Mesenchymal stem cell (in vitro differentiated cells and primary cell): ENCODE measurements around the gene MLEC.
"Not testable (repeated sequence)": the region's sequence is repeated elsewhere in the genome, so short reads cannot be mapped to it uniquely, and the experiment has no call there.

Experiments
- DNase-seq: peaks from one replicate; pipeline ENCODE4 v3.0.0-alpha.2; 2013
- H2AFZ ChIP-seq: one replicate; pipeline ENCODE4 v1.6.1; 2013; ENCODE audit warnings: low read depth, mild to moderate bottlenecking, control low read depth, inconsistent platforms, low read length, moderate library complexity
- H2AK5ac ChIP-seq: 2 replicates; pipeline ENCODE4 v1.6.1; 2013; ENCODE audit warnings: low read length, moderate library complexity, mild to moderate bottlenecking, inconsistent platforms; ENCODE audit not compliant: severe bottlenecking
- H2BK120ac ChIP-seq: one replicate; pipeline ENCODE4 v1.6.1; 2013; ENCODE audit warnings: low read depth, mild to moderate bottlenecking, inconsistent platforms, low read length, moderate library complexity
- H2BK12ac ChIP-seq, 2 experiments: one replicate each; pipeline ENCODE4 v1.6.1; 2013; ENCODE audit warnings: inconsistent platforms in 2 of 2, low read length in 2 of 2, mild to moderate bottlenecking in 2 of 2, moderate library complexity in 2 of 2, control low read depth in 1 of 2
- H2BK15ac ChIP-seq: one replicate; pipeline ENCODE4 v1.6.1; 2013; ENCODE audit warnings: mild to moderate bottlenecking, low read depth, inconsistent platforms; ENCODE audit not compliant: poor library complexity, severe bottlenecking
- H2BK5ac ChIP-seq: 2 replicates; pipeline ENCODE4 v1.6.1; 2013; ENCODE audit warnings: low read depth, mild to moderate bottlenecking, low read length, control low read depth, inconsistent platforms; ENCODE audit not compliant: poor library complexity, severe bottlenecking
- H3K14ac ChIP-seq, 2 experiments: one replicate each; pipeline ENCODE4 v1.6.1; 2013; ENCODE audit warnings: inconsistent platforms in 2 of 2, low read length in 2 of 2, control low read depth in 1 of 2, mild to moderate bottlenecking in 1 of 2, moderate library complexity in 1 of 2
- H3K18ac ChIP-seq, 2 experiments: one replicate each; pipeline ENCODE4 v1.6.1; 2013; ENCODE audit warnings: inconsistent platforms in 2 of 2, low read length in 2 of 2, control low read depth in 1 of 2, low read depth in 1 of 2, mild to moderate bottlenecking in 1 of 2
- H3K23ac ChIP-seq, 2 experiments: one replicate each; pipeline ENCODE4 v1.6.1; 2013; ENCODE audit warnings: inconsistent platforms in 2 of 2, low read length in 2 of 2, mild to moderate bottlenecking in 2 of 2, moderate library complexity in 2 of 2, control low read depth in 1 of 2
- H3K27ac ChIP-seq: 2 replicates; pipeline ENCODE4 v1.5.1; 2013; ENCODE audit warnings: mild to moderate bottlenecking, moderate library complexity, low read length, control low read depth, inconsistent platforms; ENCODE audit not compliant: poor library complexity, severe bottlenecking
- H3K27me3 ChIP-seq, 2 experiments: 2 replicates each; pipeline versions ENCODE4 v1.6.1 to v1.7.0; 2013; ENCODE audit warnings: low read length in 2 of 2, mild to moderate bottlenecking in 2 of 2, moderate library complexity in 2 of 2, control low read depth in 1 of 2, inconsistent platforms in 1 of 2; ENCODE audit not compliant: control insufficient read depth in 1 of 2, insufficient read depth in 1 of 2
- H3K36me3 ChIP-seq, 2 experiments: 2 replicates each; pipeline versions ENCODE4 v1.6.1 to v1.7.0; 2013; ENCODE audit warnings: low read length in 2 of 2, control low read depth in 1 of 2, inconsistent platforms in 1 of 2, low read depth in 1 of 2, mild to moderate bottlenecking in 1 of 2; ENCODE audit not compliant: insufficient read depth in 2 of 2, control insufficient read depth in 1 of 2
- H3K4ac ChIP-seq, 2 experiments: one replicate each; pipeline ENCODE4 v1.6.1; 2013; ENCODE audit warnings: inconsistent platforms in 2 of 2, low read length in 2 of 2, mild to moderate bottlenecking in 2 of 2, moderate library complexity in 2 of 2, control low read depth in 1 of 2, low read depth in 1 of 2
- H3K4me1 ChIP-seq: 2 replicates; pipeline ENCODE4 v1.6.1; 2013; ENCODE audit warnings: low read depth, low read length, control low read depth; ENCODE audit not compliant: control insufficient read depth, insufficient read depth
- H3K4me2 ChIP-seq: 2 replicates; pipeline ENCODE4 v1.6.1; 2013; ENCODE audit warnings: low read length, mild to moderate bottlenecking, inconsistent platforms; ENCODE audit not compliant: poor library complexity, severe bottlenecking
- H3K4me3 ChIP-seq, 2 experiments: 2 replicates each; pipeline versions ENCODE4 v1.5.1 to v1.7.0; 2013; ENCODE audit warnings: low read length in 2 of 2, mild to moderate bottlenecking in 2 of 2, control low read depth in 1 of 2, low read depth in 1 of 2; ENCODE audit not compliant: insufficient read depth in 1 of 2
- H3K79me1 ChIP-seq: replicated peaks from 2 replicates; pipeline ENCODE4 v1.6.1; 2013; ENCODE audit warnings: mild to moderate bottlenecking, control low read depth, low read length, inconsistent platforms; ENCODE audit not compliant: poor library complexity, severe bottlenecking
- H3K9ac ChIP-seq: 2 replicates; pipeline ENCODE4 v1.7.0; 2013; ENCODE audit warnings: mild to moderate bottlenecking, low read length, moderate library complexity
- H3K9me3 ChIP-seq: 2 replicates; pipeline ENCODE4 v1.7.0; 2013; ENCODE audit warnings: mild to moderate bottlenecking, low read length; ENCODE audit not compliant: control insufficient read depth
- H4K8ac ChIP-seq: one replicate; pipeline ENCODE4 v1.6.1; 2013; ENCODE audit warnings: inconsistent platforms, mild to moderate bottlenecking, low read length, moderate library complexity
- H4K91ac ChIP-seq: one replicate; pipeline ENCODE4 v1.6.1; 2013; ENCODE audit warnings: mild to moderate bottlenecking, low read length, inconsistent platforms
- WGBS: methylation state at CpG from one replicate; pipeline ENCODE4 v1.1.7; 2013; ENCODE audit warnings: mixed read lengths; 5-methylcytosine and 5-hydroxymethylcytosine counted together

Gene MLEC

GRCh38 chr12:120732198-120732597 is 45.2 kb downstream of the MLEC start:
- not testable (repeated sequence) for H3K4me1 ChIP-seq, H3K4me2 ChIP-seq, H3K27ac ChIP-seq, H3K79me1 ChIP-seq, H3K23ac ChIP-seq, H3K14ac ChIP-seq, H2AFZ ChIP-seq, H2BK12ac ChIP-seq, H3K4me3 ChIP-seq, H2BK15ac ChIP-seq, H3K18ac ChIP-seq, H2AK5ac ChIP-seq, H2BK120ac ChIP-seq, H4K8ac ChIP-seq, H3K4ac ChIP-seq, H2BK5ac ChIP-seq, H3K9me3 ChIP-seq, H3K27me3 ChIP-seq, H4K91ac ChIP-seq, H3K9ac ChIP-seq, DNase-seq
- peaks cover 16 to 19% of the 10 kb centered on the region in 2 experiments for H3K36me3 ChIP-seq
- WGBS = 98% methylated on average over 26 of the region's 35 CpGs

GRCh38 chr12:120733574-120733973 is 46.6 kb downstream of the MLEC start:
- no peak overlapping the region for H3K14ac ChIP-seq
- no peak overlapping the region for H2BK15ac ChIP-seq
- no peaks in the 10 kb centered on the region for H3K4me1 ChIP-seq
- no peak overlapping the region for H3K4ac ChIP-seq
- no peak overlapping the region for H3K9ac ChIP-seq
- peaks cover 14 to 23% of the 10 kb centered on the region in 2 experiments for H3K36me3 ChIP-seq
- no peak overlapping the region for H3K23ac ChIP-seq
- no peak overlapping the region for H3K18ac ChIP-seq
- H2AK5ac ChIP-seq = no peak overlapping the region
- H3K27me3 ChIP-seq = no peaks in the 10 kb centered on the region
- no peak overlapping the region for H2BK12ac ChIP-seq
- no peak overlapping the region for H3K27ac ChIP-seq
- H2AFZ ChIP-seq = no peak overlapping the region
- no peak for DNase-seq
- H4K8ac ChIP-seq = no peak overlapping the region
- H2BK5ac ChIP-seq = no peak overlapping the region
- no peak overlapping the region for H3K4me3 ChIP-seq
- H3K79me1 ChIP-seq = no peaks in the 10 kb centered on the region
- H3K4me2 ChIP-seq = no peak overlapping the region
- no peaks in the 10 kb centered on the region for H3K9me3 ChIP-seq
- 91% methylated on average over 3 of the region's 3 CpGs for WGBS
- no peak overlapping the region for H4K91ac ChIP-seq
- no peak overlapping the region for H2BK120ac ChIP-seq

GRCh38 chr12:120734210-120734609 is 47.3 kb downstream of the MLEC start:
- Histone ChIP-seq H3K4me1 (no peaks in the 10 kb centered on the region), H3K27ac (no peak overlapping the region), H3K4me3 (no peak overlapping the region), H3K9me3 (no peaks in the 10 kb centered on the region), H3K36me3 (peaks cover 14 to 26% of the 10 kb centered on the region in 2 experiments), H2AFZ (no peak overlapping the region), H2BK120ac (no peak overlapping the region), H4K8ac (no peak overlapping the region), H4K91ac (no peak overlapping the region), H2BK5ac (no peak overlapping the region), H3K79me1 (no peaks in the 10 kb centered on the region), H3K23ac (no peak overlapping the region), H2AK5ac (no peak overlapping the region), H3K4ac (no peak overlapping the region), H3K14ac (no peak overlapping the region), H3K4me2 (no peak overlapping the region), H3K18ac (no peak overlapping the region), H3K9ac (no peak overlapping the region), H3K27me3 (no peaks in the 10 kb centered on the region), H2BK15ac (no peak overlapping the region), H2BK12ac (no peak overlapping the region)
- 95% methylated on average over 10 of the region's 10 CpGs for WGBS
- no peak for DNase-seq

- no peak overlapping the region for H2BK12ac ChIP-seq
- H3K23ac ChIP-seq = no peak overlapping the region
- H2AFZ ChIP-seq = no peak overlapping the region
- no peak overlapping the region for H3K9ac ChIP-seq
- H3K4me2 ChIP-seq = no peak overlapping the region
- no peak overlapping the region for H3K27ac ChIP-seq
- no peaks in the 10 kb centered on the region for H3K79me1 ChIP-seq
- H3K9me3 ChIP-seq = no peaks in the 10 kb centered on the region
- no peak overlapping the region for H3K18ac ChIP-seq
- peaks cover 8 to 22% of the 10 kb centered on the region in 2 experiments for H3K36me3 ChIP-seq
- no peak overlapping the region for H3K4me3 ChIP-seq
- WGBS = 88% methylated on average over 1 of the region's 3 CpGs
- no peaks in the 10 kb centered on the region for H3K4me1 ChIP-seq
- H2BK15ac ChIP-seq = no peak overlapping the region
- no peak overlapping the region for H4K8ac ChIP-seq
- H2BK120ac ChIP-seq = no peak overlapping the region
- H4K91ac ChIP-seq = no peak overlapping the region
- no peaks in the 10 kb centered on the region for H3K27me3 ChIP-seq
- no peak overlapping the region for H2AK5ac ChIP-seq
- no peak overlapping the region for H3K14ac ChIP-seq
- H2BK5ac ChIP-seq = no peak overlapping the region
- no peak overlapping the region for H3K4ac ChIP-seq
- no peak for DNase-seq
These were observed 48.2 kb downstream of the MLEC start for GRCh38 chr12:120735181-120735580.
